Keratinocyte (primary cell): ENCODE results near the gene PRKCE.

Experiments
- CTCF ChIP-seq, 3 experiments: IDR thresholded peaks in 1 of 3; conservative IDR thresholded peaks in 1 of 3; optimal IDR thresholded peaks in 1 of 3; 2 replicates in 2 of 3; 3 replicates in 1 of 3; pipeline versions ENCODE3 to v1.5.1; 2011; ENCODE audit warnings: low read length in 3 of 3, mild to moderate bottlenecking in 3 of 3, moderate library complexity in 2 of 3, control low read depth in 1 of 3, inconsistent platforms in 1 of 3; ENCODE audit not compliant: insufficient read depth in 2 of 3; ENCODE audit errors: extremely low read depth in 1 of 3
- EZH2 ChIP-seq: IDR thresholded peaks from one replicate; pipeline ENCODE4 v1.6.1; 2012; ENCODE audit warnings: inconsistent platforms, mild to moderate bottlenecking, low read length, moderate library complexity

GRCh38 chr2:45837812-45838341 lies 186.4 kb downstream of the PRKCE start:
- no peak for TF ChIP-seq CTCF (optimal IDR thresholded peaks at IDR 0.05 in 1 of 3, IDR thresholded peaks at IDR 0.05 in 1 of 3, conservative IDR thresholded peaks at IDR 0.05 in 1 of 3; ENCODE audit: extremely low read depth in 1 of 3, insufficient read depth in 2 of 3, low read length in 3 of 3)
- no peak for TF ChIP-seq EZH2
